OCI-M2 (cell line): ENCODE data around the gene RRAGB.
"Not testable (repeated sequence)": the region's sequence is repeated elsewhere in the genome, so short reads cannot be mapped to it uniquely, and the experiment has no call there.

Experiments used
- DNase-seq: peaks from one replicate; lab custom pipeline; 2025; ENCODE audit not compliant: unreplicated experiment; lab: John Stamatoyannopoulos, UW

Gene RRAGB

GRCh38 chrX:55767100-55767499 is 49.6 kb downstream of the RRAGB start:
- DNase-seq = no peak

GRCh38 chrX:55774419-55774818 is 56.9 kb downstream of the RRAGB start:
- not testable (repeated sequence) for DNase-seq

GRCh38 chrX:55777596-55777995 is 60.0 kb downstream of the RRAGB start:
- no peak for DNase-seq

GRCh38 chrX:55778322-55778721 is 60.8 kb downstream of the RRAGB start:
- no peak for DNase-seq

- no peak for DNase-seq
Measured at GRCh38 chrX:55783723-55784122, 66.2 kb downstream of the RRAGB start.

GRCh38 chrX:55787063-55787462 is 69.5 kb downstream of the RRAGB start:
- no peak for DNase-seq

GRCh38 chrX:55787727-55788126 is 70.2 kb downstream of the RRAGB start:
- no peak for DNase-seq

GRCh38 chrX:55794405-55794804 is 76.9 kb downstream of the RRAGB start:
- DNase-seq = no peak

GRCh38 chrX:55796496-55796895 is 78.9 kb downstream of the RRAGB start:
- no peak for DNase-seq

GRCh38 chrX:55801811-55802210 is 84.3 kb downstream of the RRAGB start:
- no peak for DNase-seq
